Measurements from ENCODE around the gene NADSYN1. TPM values are rescaled to one million over a fixed set of nuclear protein-coding genes. Genes with fewer than 3 reads are reported as not detected.

NADSYN1 gene
- 51.4 TPM for total RNA-seq

GRCh38 chr11:71453037-71453917 lies at the start of gene NADSYN1:
Gene NADSYN1 (plus strand): TSS chr11:71453203. CDS start chr11:71453297, 94 bp downstream.

GRCh38 chr11:71448257-71449171 lies 4.5 kb upstream of the NADSYN1 start, which contains the start of gene DHCR7:
Gene DHCR7 (minus strand): TSS chr11:71448393. CDS start chr11:71444952, 3,441 bp downstream.

DNA sequence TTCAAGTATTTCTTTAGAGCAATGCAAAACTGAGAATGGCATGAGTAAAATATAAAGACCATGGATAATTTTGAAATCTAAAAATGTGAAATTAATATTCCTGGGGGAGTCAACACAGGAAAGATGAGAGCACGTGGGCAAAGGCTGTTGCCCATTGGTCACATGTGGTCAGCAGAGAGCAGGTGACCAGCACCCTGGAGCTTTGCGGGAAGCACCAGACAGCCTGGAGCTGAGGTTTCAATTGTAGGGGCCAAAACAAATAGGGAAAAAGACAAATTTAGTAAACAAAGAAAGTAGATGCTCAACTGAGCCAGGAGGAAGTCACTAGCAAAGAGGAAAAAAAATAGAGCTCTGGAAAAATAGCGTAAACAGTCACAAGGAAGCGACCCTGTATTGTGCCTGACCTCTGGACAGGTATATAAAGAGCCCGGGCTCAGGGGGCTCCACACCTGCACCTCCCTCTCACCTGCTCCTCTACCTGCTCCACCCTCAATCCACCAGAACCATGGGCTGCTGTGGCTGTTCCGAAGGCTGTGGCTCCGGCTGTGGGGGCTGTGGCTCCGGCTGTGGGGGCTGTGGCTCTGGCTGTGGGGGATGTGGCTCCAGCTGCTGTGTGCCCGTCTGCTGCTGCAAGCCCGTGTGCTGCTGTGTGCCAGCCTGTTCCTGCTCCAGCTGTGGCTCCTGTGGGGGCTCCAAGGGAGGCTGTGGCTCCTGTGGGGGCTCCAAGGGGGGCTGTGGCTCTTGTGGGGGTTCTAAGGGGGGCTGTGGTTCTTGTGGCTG lies 74.0 kb downstream of the NADSYN1 start, which contains the start of gene KRTAP5-7:
Gene KRTAP5-7 (plus strand): TSS at position 472 of the 780 bp plus-strand sequence. CDS start 34 bp downstream, at position 506.

GRCh38 chr11:71537977-71538665 lies 85.1 kb downstream of the NADSYN1 start, which contains the start of gene KRTAP5-8:
Gene KRTAP5-8 (plus strand): TSS chr11:71538025. CDS start chr11:71538056, 31 bp downstream.

DNA sequence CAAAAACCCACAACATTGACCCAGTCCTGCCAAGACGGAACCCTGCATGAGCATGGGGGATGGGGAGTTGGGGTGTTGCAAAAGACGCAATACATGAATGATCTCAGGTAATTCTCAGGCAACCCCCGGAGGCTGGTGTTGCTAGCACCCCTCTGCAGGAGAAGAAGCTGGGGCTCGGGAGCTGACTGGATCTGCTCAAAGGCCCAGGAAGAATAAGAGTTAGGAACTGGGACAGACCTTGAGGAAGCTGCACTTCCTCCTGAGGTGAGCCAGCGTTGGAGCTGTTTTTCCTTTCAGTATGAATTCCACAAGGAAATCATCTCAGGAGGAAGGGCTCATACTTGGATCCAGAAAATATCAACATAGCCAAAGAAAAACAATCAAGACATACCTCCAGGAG lies 95.1 kb downstream of the NADSYN1 start, which contains the start of gene KRTAP5-9:
Gene KRTAP5-9 (plus strand): TSS at position 301 of the 400 bp plus-strand sequence. CDS start 238 bp downstream, outside the sequence.

Small RNAs within 50 kb of the gene (small RNA-seq; reads per million reads assigned to genes)
- not detected for gene MIR6754 (ENCODE audit: low replicate concordance)

Other genes with a start within 250 kb of the NADSYN1 start
- gene SHANK2, start 200.6 kb upstream of the NADSYN1 start, total RNA-seq: 72.7 TPM
- 21.8 TPM for gene DHCR7, start 4.8 kb upstream of the NADSYN1 start, total RNA-seq
- gene KRTAP5-7, start 74.1 kb downstream of the NADSYN1 start, total RNA-seq: 0.23 TPM
- 1.1 TPM for gene KRTAP5-8, start 84.8 kb downstream of the NADSYN1 start, total RNA-seq
- 0.23 TPM for gene KRTAP5-9, start 95.2 kb downstream of the NADSYN1 start, total RNA-seq
- gene KRTAP5-10, start 112.4 kb downstream of the NADSYN1 start, total RNA-seq: not detected
- gene KRTAP5-11, start 129.7 kb downstream of the NADSYN1 start, total RNA-seq: not detected